GM12874 (cell line): ENCODE results near the gene KCND3.

Experiments used
- TF ChIP-seq, protein P1 (sequence below): IDR thresholded peaks from 2 replicates; pipeline ENCODE4 v1.5.1; 2011; ENCODE audit warnings: low read depth, mild to moderate bottlenecking, control low read depth, low read length, moderate library complexity; ENCODE audit not compliant: insufficient read depth

Gene KCND3

DNA sequence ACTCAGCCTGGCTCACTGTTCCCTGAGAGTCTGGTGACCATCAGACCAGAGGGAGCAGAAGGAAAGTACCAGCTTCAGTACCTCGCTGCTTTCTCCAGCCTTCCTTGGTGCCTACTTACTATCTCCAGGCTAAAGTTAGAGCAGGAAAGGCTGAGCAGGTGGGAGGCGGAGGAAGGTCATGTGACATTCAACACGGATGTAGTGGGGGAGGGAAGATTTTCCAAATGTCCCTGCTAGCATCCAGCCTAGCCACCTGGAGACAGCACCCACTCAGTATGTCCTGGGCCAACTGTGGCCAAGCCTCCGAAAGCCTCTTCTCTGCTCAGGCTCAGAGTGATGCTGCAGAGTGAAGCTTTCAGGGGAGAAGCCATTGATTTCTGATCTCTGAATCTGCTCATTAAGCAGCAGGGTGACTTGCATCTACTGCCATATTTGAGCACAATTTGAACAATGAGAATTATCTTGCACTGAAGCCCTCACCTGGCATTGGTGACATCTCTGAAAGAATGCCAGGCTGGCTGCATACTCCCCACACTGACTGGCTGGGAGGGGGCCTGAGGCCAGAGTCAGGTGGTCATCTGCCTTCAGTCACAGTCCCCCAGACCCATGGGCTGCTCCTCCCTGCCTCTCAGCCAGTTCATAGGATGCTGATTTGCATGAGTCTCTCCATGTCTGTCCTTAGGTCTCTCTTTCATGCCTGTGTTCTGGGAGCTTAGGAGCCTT, 86.2 kb downstream of the KCND3 start:
- TF ChIP-seq, protein P1, sequence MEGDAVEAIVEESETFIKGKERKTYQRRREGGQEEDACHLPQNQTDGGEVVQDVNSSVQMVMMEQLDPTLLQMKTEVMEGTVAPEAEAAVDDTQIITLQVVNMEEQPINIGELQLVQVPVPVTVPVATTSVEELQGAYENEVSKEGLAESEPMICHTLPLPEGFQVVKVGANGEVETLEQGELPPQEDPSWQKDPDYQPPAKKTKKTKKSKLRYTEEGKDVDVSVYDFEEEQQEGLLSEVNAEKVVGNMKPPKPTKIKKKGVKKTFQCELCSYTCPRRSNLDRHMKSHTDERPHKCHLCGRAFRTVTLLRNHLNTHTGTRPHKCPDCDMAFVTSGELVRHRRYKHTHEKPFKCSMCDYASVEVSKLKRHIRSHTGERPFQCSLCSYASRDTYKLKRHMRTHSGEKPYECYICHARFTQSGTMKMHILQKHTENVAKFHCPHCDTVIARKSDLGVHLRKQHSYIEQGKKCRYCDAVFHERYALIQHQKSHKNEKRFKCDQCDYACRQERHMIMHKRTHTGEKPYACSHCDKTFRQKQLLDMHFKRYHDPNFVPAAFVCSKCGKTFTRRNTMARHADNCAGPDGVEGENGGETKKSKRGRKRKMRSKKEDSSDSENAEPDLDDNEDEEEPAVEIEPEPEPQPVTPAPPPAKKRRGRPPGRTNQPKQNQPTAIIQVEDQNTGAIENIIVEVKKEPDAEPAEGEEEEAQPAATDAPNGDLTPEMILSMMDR, result no peak

DNA sequence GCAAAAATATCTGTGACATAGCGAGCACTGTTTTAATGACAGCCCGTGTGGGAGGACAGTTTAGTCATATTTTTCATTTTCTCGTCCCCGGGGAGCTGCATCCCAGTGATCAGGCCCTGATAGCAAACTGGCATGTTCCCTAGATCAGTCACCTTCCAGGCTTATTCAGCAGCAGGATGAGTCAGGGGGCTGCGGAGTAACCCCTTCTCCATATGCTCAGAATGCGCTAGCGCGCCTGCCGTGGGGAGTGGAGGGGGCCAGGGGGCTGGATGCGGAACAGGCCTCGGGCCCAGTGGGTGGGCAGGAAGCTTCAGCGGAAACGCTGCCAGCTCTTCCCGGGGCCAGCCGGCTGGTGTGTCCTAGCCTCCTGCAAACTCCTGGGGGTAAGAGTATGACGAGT, 94.0 kb downstream of the KCND3 start:
- TF ChIP-seq, protein P1, result no peak

DNA sequence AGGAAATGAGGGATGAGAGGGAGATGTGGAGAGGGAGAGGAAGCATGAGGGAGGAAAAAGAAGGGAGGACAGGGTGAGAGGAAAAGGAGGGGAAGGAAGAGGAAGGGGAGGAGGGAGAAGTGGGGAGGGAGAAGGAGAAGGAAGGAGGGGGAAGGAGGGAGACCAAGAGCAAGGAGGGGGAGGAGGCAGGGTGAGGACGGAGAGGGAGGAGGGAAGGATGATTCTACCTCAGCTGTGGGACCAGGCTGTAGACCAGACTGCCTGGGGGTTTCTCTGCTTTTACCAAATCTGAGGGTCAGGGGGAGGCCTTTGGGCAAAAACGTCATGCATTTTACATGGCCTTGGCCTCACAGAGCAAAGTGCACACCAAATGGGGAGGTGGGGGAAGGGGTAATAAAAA, 94.5 kb downstream of the KCND3 start:
- TF ChIP-seq, protein P1, result no peak

DNA sequence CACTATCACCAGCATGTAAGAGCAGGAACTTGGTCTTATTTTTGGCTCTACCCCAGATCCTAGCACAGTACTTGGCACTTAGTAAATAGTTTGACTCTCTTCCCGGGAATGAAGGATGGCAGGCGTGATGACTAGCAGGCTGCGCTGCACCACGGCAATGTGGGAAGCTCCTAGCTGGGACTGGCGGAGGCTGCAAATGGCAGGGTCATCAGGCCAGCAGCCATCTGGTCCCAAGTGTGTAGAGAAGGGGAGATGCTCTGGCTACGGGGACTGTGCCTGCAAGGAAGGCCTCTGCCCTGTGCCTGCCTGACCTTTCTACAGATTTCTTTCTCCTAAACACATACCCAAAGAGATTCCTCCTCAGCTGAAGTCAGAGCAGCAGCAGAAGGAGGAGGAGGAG, 95.0 kb downstream of the KCND3 start:
- TF ChIP-seq, protein P1, result no peak

DNA sequence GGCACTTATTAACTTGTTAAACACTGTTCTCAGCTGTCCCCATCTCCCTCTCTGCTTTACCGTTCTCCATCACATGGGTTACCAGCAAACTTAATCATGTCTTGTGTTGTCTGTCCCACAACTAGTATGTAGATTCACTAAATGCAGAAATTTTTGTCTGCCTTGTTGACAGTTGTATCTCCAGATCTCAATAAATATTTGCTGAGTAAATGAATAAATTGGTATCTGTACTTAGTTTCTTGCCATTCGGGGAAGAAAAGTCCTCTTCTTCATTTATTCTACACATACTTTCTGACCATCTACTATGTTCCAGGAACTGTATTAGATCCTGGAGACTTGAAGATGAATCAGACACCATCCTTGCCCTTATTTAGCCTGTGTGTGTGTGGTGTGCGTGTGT, 97.9 kb downstream of the KCND3 start:
- TF ChIP-seq, protein P1, result no peak

DNA sequence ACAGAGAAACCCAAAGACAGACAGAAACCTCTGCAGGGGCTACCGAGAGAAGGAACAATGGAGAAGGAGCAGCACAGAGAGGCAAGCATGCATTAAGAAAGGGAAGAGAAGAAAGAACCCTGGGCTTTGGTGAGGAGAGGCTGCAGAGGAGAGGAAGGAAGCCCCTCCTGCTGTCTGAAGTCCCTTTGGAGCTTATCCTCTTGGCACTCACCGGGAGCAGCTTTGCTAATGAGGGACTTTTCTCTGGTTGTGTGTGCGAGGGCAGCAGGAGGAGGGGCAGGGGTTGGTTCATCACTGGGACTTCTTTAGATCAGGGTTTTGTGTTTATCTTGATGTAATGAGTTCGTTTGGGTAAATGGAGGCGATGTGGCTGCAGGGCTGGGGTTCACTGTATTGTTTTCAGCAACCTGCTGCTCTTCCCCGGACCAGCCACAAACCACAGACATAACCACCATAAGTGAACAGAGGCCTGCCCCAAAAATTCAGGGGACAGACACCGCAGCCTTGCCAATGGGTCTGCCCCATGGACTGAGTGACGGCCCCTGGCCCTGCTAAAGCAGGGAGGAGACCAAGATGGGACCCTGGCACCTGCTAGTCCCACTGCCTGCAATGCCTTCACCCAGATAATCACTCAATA, 100.6 kb downstream of the KCND3 start:
- TF ChIP-seq, protein P1, result no peak

DNA sequence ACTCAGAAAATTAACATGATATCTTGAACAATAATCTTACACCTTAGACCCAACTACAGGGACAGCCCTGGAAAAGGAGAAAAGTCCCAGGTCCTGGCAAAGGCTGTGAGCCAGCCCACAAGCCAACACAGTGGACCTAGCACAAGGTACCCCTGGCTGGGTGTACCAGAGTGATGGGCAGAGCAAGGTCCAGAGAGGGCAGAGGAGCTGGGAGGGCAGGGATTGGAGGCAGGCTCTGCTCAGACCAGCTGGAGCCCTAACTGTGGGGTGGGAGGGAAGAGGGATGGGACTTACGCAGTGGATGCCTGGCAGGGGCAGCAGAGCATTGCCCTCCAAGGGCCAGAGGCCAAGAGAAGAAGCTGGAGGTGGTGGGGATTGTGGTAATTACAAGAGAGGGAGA, 101.6 kb downstream of the KCND3 start:
- TF ChIP-seq, protein P1, result no peak
